IMR-90 (cell line): Measurements from ENCODE around the gene IYD. TPM values are rescaled to one million over a fixed set of nuclear protein-coding genes. Genes with fewer than 3 reads are reported as not detected.

ENCODE experiments used
- ATAC-seq: fragments of 200-7000 bp; cut with Tn5 transposase; 2 replicates; pipeline ENCODE4 v1.9.1; 2020; ENCODE audit warnings: low read depth, mild to moderate bottlenecking, moderate library complexity
- BruUV-seq: library from RNA; stranded (reverse); fragments of 400-500 nt; replicated peaks from 2 replicates; lab custom pipeline; 2021; lab: Mats Ljungman, UMichigan
- CTCF ChIA-PET: fragments of 300-600 bp; formaldehyde crosslinking; extraction: SDS; loops from one replicate; lab custom pipeline; 2021; ENCODE audit warnings: antibody characterized with exemption; lab: Yijun Ruan, JAX
- POLR2A ChIA-PET: fragments of 300-600 bp; sonication (Branson Sonifier 250); formaldehyde crosslinking; loops from one replicate; lab custom pipeline; 2022; ENCODE audit warnings: antibody characterized with exemption; ENCODE audit not compliant: unreplicated experiment; lab: Charles Lee
- DNase-seq: peaks from one replicate; pipeline ENCODE4 v3.0.0; 2013
- H2AFZ ChIP-seq: replicated peaks from 2 replicates; pipeline ENCODE3; 2013; ENCODE audit warnings: low read length, mild to moderate bottlenecking; ENCODE audit not compliant: poor library complexity
- H2AK5ac ChIP-seq: 2 replicates; pipeline ENCODE4 v1.6.1; 2013; ENCODE audit warnings: low read depth, low read length, inconsistent platforms
- H2AK9ac ChIP-seq: replicated peaks from 2 replicates; pipeline ENCODE3; 2013; ENCODE audit warnings: mild to moderate bottlenecking, low read depth, low read length, moderate library complexity; ENCODE audit not compliant: poor library complexity
- H2BK120ac ChIP-seq: 2 replicates; pipeline ENCODE4 v1.6.1; 2013; ENCODE audit warnings: low read depth, low read length, inconsistent platforms
- H2BK15ac ChIP-seq: 3 replicates; pipeline ENCODE4 v1.6.1; 2013; ENCODE audit warnings: low read depth, low read length, inconsistent platforms
- H2BK20ac ChIP-seq: 2 replicates; pipeline ENCODE4 v1.6.1; 2013; ENCODE audit warnings: low read depth, mild to moderate bottlenecking, inconsistent platforms, low read length, moderate library complexity
- H2BK5ac ChIP-seq: 2 replicates; pipeline ENCODE4 v1.6.1; 2013; ENCODE audit warnings: mild to moderate bottlenecking, low read depth, low read length, inconsistent platforms; ENCODE audit not compliant: poor library complexity, severe bottlenecking
- H3K14ac ChIP-seq: replicated peaks from 2 replicates; pipeline ENCODE4 v1.6.1; 2013; ENCODE audit warnings: low read depth, low read length, inconsistent platforms
- H3K18ac ChIP-seq: 2 replicates; pipeline ENCODE4 v1.6.1; 2013; ENCODE audit warnings: low read depth, low read length, control low read depth
- H3K23ac ChIP-seq: 2 replicates; pipeline ENCODE4 v1.6.1; 2013; ENCODE audit warnings: low read depth, low read length, inconsistent platforms
- H3K27ac ChIP-seq: 2 replicates; pipeline ENCODE4 v1.5.1; 2013; ENCODE audit warnings: mild to moderate bottlenecking, control low read depth, low read length; ENCODE audit not compliant: insufficient read depth
- H3K27me3 ChIP-seq: 2 replicates; pipeline ENCODE4 v1.6.1; 2013; ENCODE audit warnings: low read length; ENCODE audit not compliant: control insufficient read depth, insufficient read depth
- H3K36me3 ChIP-seq: 2 replicates; pipeline ENCODE4 v1.6.1; 2013; ENCODE audit warnings: low read length, mixed read lengths; ENCODE audit not compliant: control insufficient read depth, insufficient read depth
- H3K4ac ChIP-seq: 2 replicates; pipeline ENCODE4 v1.6.1; 2013; ENCODE audit warnings: low read depth, low read length, inconsistent platforms
- H3K4me1 ChIP-seq: 2 replicates; pipeline ENCODE4 v1.6.1; 2013; ENCODE audit warnings: low read length, mixed read lengths; ENCODE audit not compliant: control insufficient read depth, insufficient read depth
- H3K4me2 ChIP-seq: 2 replicates; pipeline ENCODE4 v1.6.1; 2013; ENCODE audit warnings: low read depth, mild to moderate bottlenecking, control low read depth, low read length, moderate library complexity
- H3K4me3 ChIP-seq: 2 replicates; pipeline ENCODE4 v1.5.1; 2013; ENCODE audit warnings: low read depth, mild to moderate bottlenecking, control low read depth, low read length, moderate library complexity; ENCODE audit not compliant: insufficient read depth
- H3K56ac ChIP-seq: 2 replicates; pipeline ENCODE4 v1.6.1; 2013; ENCODE audit warnings: low read length, inconsistent platforms; ENCODE audit not compliant: insufficient read depth; ENCODE audit errors: extremely low read depth
- H3K79me1 ChIP-seq, 2 experiments: 2 replicates each; pipeline ENCODE4 v1.6.1; 2013; ENCODE audit warnings: low read length in 2 of 2, inconsistent platforms in 1 of 2, low read depth in 1 of 2
- H3K9ac ChIP-seq: 2 replicates; pipeline ENCODE4 v1.6.1; 2013; ENCODE audit warnings: low read depth, low read length, control low read depth
- H3K9me1 ChIP-seq: 2 replicates; pipeline ENCODE4 v1.6.1; 2013; ENCODE audit warnings: low read length, inconsistent platforms; ENCODE audit not compliant: insufficient read depth
- H3K9me3 ChIP-seq: 2 replicates; pipeline ENCODE4 v1.6.1; 2013; ENCODE audit warnings: low read length; ENCODE audit not compliant: control insufficient read depth, insufficient read depth
- H4K20me1 ChIP-seq: 2 replicates; pipeline ENCODE4 v1.6.1; 2013; ENCODE audit warnings: low read length, inconsistent platforms; ENCODE audit not compliant: insufficient read depth
- H4K5ac ChIP-seq: 2 replicates; pipeline ENCODE4 v1.6.1; 2013; ENCODE audit warnings: mild to moderate bottlenecking, low read depth, low read length, control low read depth
- H4K8ac ChIP-seq, 2 experiments: 2 replicates each; pipeline ENCODE4 v1.6.1; 2013; ENCODE audit warnings: low read depth in 2 of 2, low read length in 2 of 2, control low read depth in 1 of 2, inconsistent platforms in 1 of 2
- H4K91ac ChIP-seq: 2 replicates; pipeline ENCODE4 v1.6.1; 2013; ENCODE audit warnings: low read depth, low read length, inconsistent platforms; ENCODE audit not compliant: insufficient read depth
- BHLHE40 ChIP-seq: fragments of 150-350 bp; IDR thresholded peaks from 2 replicates; pipeline ENCODE4 v1.6.1; 2016; ENCODE audit warnings: mild to moderate bottlenecking, low read depth, low read length
- CEBPB ChIP-seq: IDR thresholded peaks from 2 replicates; pipeline ENCODE4 v1.6.1; 2012; ENCODE audit warnings: low read depth, low read length, improper control_type of control experiment
- CTCF ChIP-seq: conservative IDR thresholded peaks from 2 replicates; pipeline ENCODE4 v1.5.1; 2012; ENCODE audit warnings: mild to moderate bottlenecking, low read depth, low read length, improper control_type of control experiment
- ELK1 ChIP-seq: fragments of 150-350 bp; IDR thresholded peaks from 2 replicates; pipeline ENCODE4 v1.6.1; 2016; ENCODE audit warnings: low read depth, mild to moderate bottlenecking, low read length, moderate library complexity, borderline replicate concordance
- MXI1 ChIP-seq: IDR thresholded peaks from 2 replicates; pipeline ENCODE4 v1.6.1; 2012; ENCODE audit warnings: low read depth, mild to moderate bottlenecking, low read length, moderate library complexity, borderline replicate concordance
- POLR2A ChIP-seq: IDR thresholded peaks from 2 replicates; pipeline ENCODE4 v1.6.1; 2012; ENCODE audit warnings: mild to moderate bottlenecking, low read depth, low read length
- SMC3 ChIP-seq: fragments of 150-350 bp; IDR thresholded peaks from 2 replicates; pipeline ENCODE4 v1.6.1; 2016; ENCODE audit warnings: low read depth, mild to moderate bottlenecking, antibody characterized with exemption, low read length, moderate library complexity
- USF2 ChIP-seq: fragments of 150-350 bp; IDR thresholded peaks from 2 replicates; pipeline ENCODE4 v1.6.1; 2017; ENCODE audit warnings: mild to moderate bottlenecking, antibody characterized with exemption, low read length, low read depth
- WGBS, 2 experiments: methylation state at CpG; one replicate each; pipeline versions ENCODE4 v1.1.5 to v1.1.7; 2013; ENCODE audit warnings: missing lambda C conversion rate in 2 of 2; ENCODE audit not compliant: insufficient read length in 1 of 2; ENCODE audit errors: extremely low coverage in 2 of 2; 5-methylcytosine and 5-hydroxymethylcytosine counted together
- dilution Hi-C: fragments of 300-500 bp; cut with HindIII; formaldehyde crosslinking; loops from one replicate; pipeline ENCODE4 v1.14.3; 2018; ENCODE audit warnings: low sequenced_read_pairs; ENCODE audit not compliant: unreplicated experiment
- in situ Hi-C: fragments of 300-500 bp; cut with MboI; formaldehyde crosslinking; loops from 3 replicates; pipeline ENCODE4 v1.14.3; 2019; ENCODE audit warnings: low sequenced_read_pairs, inconsistent platforms, mixed read lengths
- intact Hi-C: fragments of 100-400 bp; cut with micrococcal nuclease; formaldehyde crosslinking; loops from 2 replicates; pipeline ENCODE4 v1.10.0; 2022
- polyA plus RNA-seq, 3 experiments: library from polyadenylated mRNA; depleted of rRNA; stranded (reverse); fragments of >200 nt; gene quantifications; 2 replicates each; pipeline ENCODE4 v1.2.3, GENCODE V29; 2012; ENCODE audit warnings: low replicate concordance in 1 of 3
- total RNA-seq: library from RNA; depleted of rRNA; stranded (reverse); fragments of >200 nt; gene quantifications from 2 replicates; pipeline ENCODE4 v1.2.3, GENCODE V29; 2012

Gene IYD
- total and polyA plus RNA-seq, 2 of the 4 experiments (the other 2 are of a cell fraction) = not detected

- no CpG with 5 or more reads among the region's 1 CpG for WGBS, 2 experiments
- H3K27ac ChIP-seq = no peak overlapping the region
- no peaks in the 10 kb centered on the region for H4K20me1 ChIP-seq
- no peak overlapping the region for H2BK120ac ChIP-seq
- no peak for TF ChIP-seq CEBPB
- TF ChIP-seq USF2 = no peak
- TF ChIP-seq CTCF = no peak
- no peak for TF ChIP-seq BHLHE40
- no peak for TF ChIP-seq POLR2A
- TF ChIP-seq ELK1 = no peak
- TF ChIP-seq MXI1 = no peak
- TF ChIP-seq SMC3 = no peak
- H2AK9ac ChIP-seq = no peak overlapping the region
- H3K14ac ChIP-seq = no peak overlapping the region
- peaks cover 1% of the 10 kb centered on the region; the same call in 1 of the 2 replicates for H3K27me3 ChIP-seq
- intact Hi-C loops (no loop called here), dilution Hi-C loops (no loop called here), in situ Hi-C loops (no loop called here)
- no TSS peak for BruUV-seq
- H3K4me3 ChIP-seq = no peak overlapping the region
- H3K79me1 ChIP-seq = no peaks in the 10 kb centered on the region
- H3K9me3 ChIP-seq = no peaks in the 10 kb centered on the region
- no peak overlapping the region for H2BK5ac ChIP-seq
- DNase-seq (no peak), ATAC-seq (no peak)
- H3K56ac ChIP-seq = no peak overlapping the region
- H2BK20ac ChIP-seq = no peak overlapping the region
- H3K9me1 ChIP-seq = no peaks in the 10 kb centered on the region
- H3K36me3 ChIP-seq = no peaks in the 10 kb centered on the region
- H4K91ac ChIP-seq = no peak overlapping the region
- H4K5ac ChIP-seq = no peak overlapping the region
- H3K4me1 ChIP-seq = no peaks in the 10 kb centered on the region
- no peak overlapping the region for H3K9ac ChIP-seq
- POLR2A ChIA-PET = no interaction called here
- no peak overlapping the region for H3K4ac ChIP-seq
- no peak overlapping the region for H3K23ac ChIP-seq
- H2AFZ ChIP-seq = no peak overlapping the region
- no peak overlapping the region for H3K4me2 ChIP-seq
- H3K18ac ChIP-seq = no peak overlapping the region
- CTCF ChIA-PET = no interaction called here
- no peak overlapping the region for H4K8ac ChIP-seq
- H2BK15ac ChIP-seq = no peak overlapping the region
- H2AK5ac ChIP-seq = no peak overlapping the region
These were observed 3.2 kb downstream of the IYD start for GRCh38 chr6:150372051-150372450.
